ENCODE data around the gene KREMEN1. TPM values are rescaled to one million over a fixed set of nuclear protein-coding genes. Genes with fewer than 3 reads are reported as not detected.
A peak's percentile ranks its signal among the peaks of the same experiment; 100 is the strongest.

KREMEN1 gene
- total and polyA plus RNA-seq, 4 donors, result 5.7 to 12.7 (median 8.3) TPM

GRCh38 chr22:29207562-29208501 is 135.0 kb downstream of the KREMEN1 start:
- no peak for DNase-seq (ENCODE audit: low read depth in 4 of 6, low spot score in 6 of 6)
- H3K27me3 ChIP-seq (ENCODE audit: control insufficient read depth, insufficient read depth, low read length), result peaks cover 3% of the 10 kb centered on the region
- no peak overlapping the region for H3K4me3 ChIP-seq (ENCODE audit: low read depth, low read length)
- no peaks in the 10 kb centered on the region for H3K9me3 ChIP-seq (ENCODE audit: control insufficient read depth, insufficient read depth, low read length)
- peaks cover 54% of the 10 kb centered on the region for H3K4me1 ChIP-seq (ENCODE audit: control insufficient read depth, insufficient read depth, low read length)
- 72% methylated on average over 9 of the region's 11 CpGs for WGBS (ENCODE audit: insufficient coverage)
- peaks cover 8% of the 10 kb centered on the region for H3K36me3 ChIP-seq (ENCODE audit: control insufficient read depth, insufficient read depth, low read length)
- H3K27ac ChIP-seq (ENCODE audit: low read depth, low read length), result no peak overlapping the region

- no peak overlapping the region for H3K4me3 ChIP-seq (ENCODE audit: low read depth, low read length)
Measured at GRCh38 chr22:29208502-29208862, 135.6 kb downstream of the KREMEN1 start.

DNA sequence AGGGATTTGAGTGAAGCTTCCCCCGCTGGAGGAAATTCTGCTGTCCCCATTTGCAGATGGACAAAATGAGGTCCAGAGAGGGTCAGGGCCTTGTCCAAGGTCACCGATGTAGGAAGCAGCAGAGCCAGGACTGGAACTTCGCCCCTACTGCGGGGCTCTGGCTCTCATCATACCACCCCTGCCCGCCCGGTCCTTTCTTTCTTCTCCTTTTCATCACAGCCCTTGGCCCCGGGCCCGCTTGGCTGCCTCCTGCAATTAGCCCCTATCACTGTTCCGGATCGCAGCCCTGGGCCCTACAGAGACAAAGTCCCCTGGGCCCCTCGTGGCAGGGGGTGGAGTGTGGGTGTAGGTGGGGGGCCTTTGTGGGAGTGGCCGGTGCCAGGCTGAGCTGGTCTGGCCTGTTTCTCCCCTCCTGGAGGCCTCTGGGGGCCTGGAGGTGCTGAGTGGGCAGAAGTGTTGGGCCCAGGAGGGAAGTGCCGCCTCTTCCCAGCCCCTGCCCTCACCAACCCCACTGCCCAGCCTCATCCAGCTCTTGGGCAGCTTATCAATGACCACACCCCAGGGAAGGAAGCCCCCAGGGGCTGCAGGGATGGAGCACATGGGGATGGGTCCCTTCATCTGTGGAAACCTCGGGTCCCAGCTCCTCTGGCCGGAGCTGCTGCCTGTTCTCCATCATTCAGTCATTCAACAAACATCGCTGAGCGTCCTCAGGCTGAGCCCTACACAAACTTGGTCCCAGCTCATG is 136.2 kb downstream of the KREMEN1 start:
- peak in 2 of 6 donors; percentile 50 to 80 for DNase-seq (ENCODE audit: low read depth in 4 of 6, low spot score in 6 of 6)
- no peaks in the 10 kb centered on the region for H3K9me3 ChIP-seq (ENCODE audit: control insufficient read depth, insufficient read depth, low read length)
- peaks cover 3% of the 10 kb centered on the region for H3K27me3 ChIP-seq (ENCODE audit: control insufficient read depth, insufficient read depth, low read length)
- H3K36me3 ChIP-seq (ENCODE audit: control insufficient read depth, insufficient read depth, low read length), result peaks cover 9% of the 10 kb centered on the region
- H3K27ac ChIP-seq (ENCODE audit: low read depth, low read length), result no peak overlapping the region
- H3K4me3 ChIP-seq (ENCODE audit: low read depth, low read length), result no peak overlapping the region
- peaks cover 48% of the 10 kb centered on the region for H3K4me1 ChIP-seq (ENCODE audit: control insufficient read depth, insufficient read depth, low read length)
- 45% methylated on average over 10 of the region's 17 CpGs for WGBS (ENCODE audit: insufficient coverage)

More at GRCh38 chr22:29208502-29208862, 135.6 kb downstream of the KREMEN1 start:
- Histone ChIP-seq H3K27ac (ENCODE audit: low read depth, low read length) (no peak overlapping the region), H3K4me1 (ENCODE audit: control insufficient read depth, insufficient read depth, low read length) (peaks cover 51% of the 10 kb centered on the region), H3K27me3 (ENCODE audit: control insufficient read depth, insufficient read depth, low read length) (peaks cover 3% of the 10 kb centered on the region), H3K9me3 (ENCODE audit: control insufficient read depth, insufficient read depth, low read length) (no peaks in the 10 kb centered on the region), H3K36me3 (ENCODE audit: control insufficient read depth, insufficient read depth, low read length) (peaks cover 8% of the 10 kb centered on the region)
- WGBS (ENCODE audit: insufficient coverage), result 85% methylated on average over 4 of the region's 4 CpGs
- DNase-seq (ENCODE audit: low read depth in 4 of 6, low spot score in 6 of 6), result no peak

GRCh38 chr22:29209624-29209929 is 136.7 kb downstream of the KREMEN1 start:
- WGBS (ENCODE audit: insufficient coverage), result 86% methylated on average over 3 of the region's 3 CpGs
- no peak overlapping the region for H3K4me3 ChIP-seq (ENCODE audit: low read depth, low read length)

GRCh38 chr22:29211066-29211465 is 138.2 kb downstream of the KREMEN1 start:
- DNase-seq (ENCODE audit: low read depth in 4 of 6, low spot score in 6 of 6), result no peak
- peaks cover 36% of the 10 kb centered on the region for H3K4me1 ChIP-seq (ENCODE audit: control insufficient read depth, insufficient read depth, low read length)
- no peak overlapping the region for H3K4me3 ChIP-seq (ENCODE audit: low read depth, low read length)
- no peaks in the 10 kb centered on the region for H3K9me3 ChIP-seq (ENCODE audit: control insufficient read depth, insufficient read depth, low read length)
- peaks cover 3% of the 10 kb centered on the region for H3K27me3 ChIP-seq (ENCODE audit: control insufficient read depth, insufficient read depth, low read length)
- WGBS (ENCODE audit: insufficient coverage), result 87% methylated on average over 11 of the region's 11 CpGs
- no peak overlapping the region for H3K27ac ChIP-seq (ENCODE audit: low read depth, low read length)
- H3K36me3 ChIP-seq (ENCODE audit: control insufficient read depth, insufficient read depth, low read length), result peaks cover 27% of the 10 kb centered on the region

More at GRCh38 chr22:29209624-29209929, 136.7 kb downstream of the KREMEN1 start:
- Histone ChIP-seq H3K36me3 (ENCODE audit: control insufficient read depth, insufficient read depth, low read length) (peaks cover 12% of the 10 kb centered on the region), H3K9me3 (ENCODE audit: control insufficient read depth, insufficient read depth, low read length) (no peaks in the 10 kb centered on the region), H3K27me3 (ENCODE audit: control insufficient read depth, insufficient read depth, low read length) (peaks cover 3% of the 10 kb centered on the region), H3K27ac (ENCODE audit: low read depth, low read length) (no peak overlapping the region), H3K4me1 (ENCODE audit: control insufficient read depth, insufficient read depth, low read length) (peaks cover 43% of the 10 kb centered on the region)
- no peak for DNase-seq (ENCODE audit: low read depth in 4 of 6, low spot score in 6 of 6)

DNA sequence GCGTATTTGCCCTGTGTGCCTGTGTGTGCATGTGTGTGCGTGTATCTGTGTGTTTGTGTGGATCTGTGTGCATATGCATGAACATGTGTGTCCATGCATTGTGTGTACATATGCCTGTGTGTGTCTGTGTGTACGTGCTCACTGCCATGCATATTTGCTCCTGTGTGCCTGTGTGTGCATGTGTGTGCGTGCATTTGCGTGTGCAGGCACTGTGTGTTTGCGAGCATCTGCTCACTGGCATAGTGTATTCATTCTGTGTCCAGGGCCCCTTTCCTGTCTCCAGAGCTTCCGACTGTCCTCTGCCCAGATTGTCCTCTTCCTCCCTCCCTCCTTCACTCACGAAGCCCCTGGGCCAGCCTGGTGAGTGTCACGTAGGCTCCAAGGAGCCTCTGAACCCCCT is 138.6 kb downstream of the KREMEN1 start:
- DNase-seq (ENCODE audit: low read depth in 4 of 6, low spot score in 6 of 6), result peak in 1 of 6 donors; percentile 53
- no peaks in the 10 kb centered on the region for H3K27me3 ChIP-seq (ENCODE audit: control insufficient read depth, insufficient read depth, low read length)
- peaks cover 32% of the 10 kb centered on the region for H3K4me1 ChIP-seq (ENCODE audit: control insufficient read depth, insufficient read depth, low read length)
- peaks cover 30% of the 10 kb centered on the region for H3K36me3 ChIP-seq (ENCODE audit: control insufficient read depth, insufficient read depth, low read length)
- 91% methylated on average over 9 of the region's 9 CpGs for WGBS (ENCODE audit: insufficient coverage)
- no peaks in the 10 kb centered on the region for H3K9me3 ChIP-seq (ENCODE audit: control insufficient read depth, insufficient read depth, low read length)
- no peak overlapping the region for H3K4me3 ChIP-seq (ENCODE audit: low read depth, low read length)
- no peak overlapping the region for H3K27ac ChIP-seq (ENCODE audit: low read depth, low read length)

DNA sequence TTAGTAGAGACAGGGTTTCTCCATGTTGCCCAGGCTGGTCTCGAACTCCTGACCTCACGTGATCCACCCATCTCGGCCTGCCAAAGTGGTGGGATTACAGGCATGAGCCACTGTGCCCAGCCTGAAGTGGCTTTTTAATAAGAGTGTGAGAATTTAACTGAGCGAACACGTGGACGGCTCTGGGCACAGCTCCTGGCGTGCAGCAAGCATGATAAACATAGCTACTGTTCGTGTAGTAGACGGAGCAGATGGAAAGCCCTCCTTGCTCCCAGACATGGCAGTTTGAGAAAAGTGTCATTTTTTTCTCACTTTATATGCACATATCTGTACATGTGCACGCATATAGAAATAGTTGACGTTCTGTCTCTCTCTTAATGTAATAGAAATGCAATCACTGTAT is 139.9 kb downstream of the KREMEN1 start:
- Histone ChIP-seq H3K4me1 (ENCODE audit: control insufficient read depth, insufficient read depth, low read length) (peaks cover 31% of the 10 kb centered on the region), H3K4me3 (ENCODE audit: low read depth, low read length) (no peak overlapping the region)
- 90% methylated on average over 9 of the region's 11 CpGs for WGBS (ENCODE audit: insufficient coverage)

GRCh38 chr22:29213493-29213892 is 140.7 kb downstream of the KREMEN1 start:
- no peak for DNase-seq (ENCODE audit: low read depth in 4 of 6, low spot score in 6 of 6)
- H3K4me3 ChIP-seq (ENCODE audit: low read depth, low read length), result no peak overlapping the region
- WGBS (ENCODE audit: insufficient coverage), result 85% methylated on average over 5 of the region's 9 CpGs

More for the DNA sequence above, 139.9 kb downstream of the KREMEN1 start:
- DNase-seq (ENCODE audit: low read depth in 4 of 6, low spot score in 6 of 6), result peak in 1 of 6 donors; percentile 90
- Histone ChIP-seq H3K9me3 (ENCODE audit: control insufficient read depth, insufficient read depth, low read length) (no peaks in the 10 kb centered on the region), H3K27ac (ENCODE audit: low read depth, low read length) (no peak overlapping the region), H3K27me3 (ENCODE audit: control insufficient read depth, insufficient read depth, low read length) (no peaks in the 10 kb centered on the region), H3K36me3 (ENCODE audit: control insufficient read depth, insufficient read depth, low read length) (peaks cover 42% of the 10 kb centered on the region)

GRCh38 chr22:29214232-29214631 is 141.4 kb downstream of the KREMEN1 start:
- H3K27ac ChIP-seq (ENCODE audit: low read depth, low read length), result no peak overlapping the region
- peaks cover 21% of the 10 kb centered on the region for H3K4me1 ChIP-seq (ENCODE audit: control insufficient read depth, insufficient read depth, low read length)
- DNase-seq (ENCODE audit: low read depth in 4 of 6, low spot score in 6 of 6), result no peak
- no peak overlapping the region for H3K4me3 ChIP-seq (ENCODE audit: low read depth, low read length)
- 100% methylated on average over 6 of the region's 6 CpGs for WGBS (ENCODE audit: insufficient coverage)
- H3K36me3 ChIP-seq (ENCODE audit: control insufficient read depth, insufficient read depth, low read length), result peaks cover 52% of the 10 kb centered on the region
- no peaks in the 10 kb centered on the region for H3K27me3 ChIP-seq (ENCODE audit: control insufficient read depth, insufficient read depth, low read length)
- no peaks in the 10 kb centered on the region for H3K9me3 ChIP-seq (ENCODE audit: control insufficient read depth, insufficient read depth, low read length)

More at GRCh38 chr22:29213493-29213892, 140.7 kb downstream of the KREMEN1 start:
- peaks cover 28% of the 10 kb centered on the region for H3K4me1 ChIP-seq (ENCODE audit: control insufficient read depth, insufficient read depth, low read length)
- peaks cover 48% of the 10 kb centered on the region for H3K36me3 ChIP-seq (ENCODE audit: control insufficient read depth, insufficient read depth, low read length)
- no peaks in the 10 kb centered on the region for H3K27me3 ChIP-seq (ENCODE audit: control insufficient read depth, insufficient read depth, low read length)
- no peak overlapping the region for H3K27ac ChIP-seq (ENCODE audit: low read depth, low read length)
- H3K9me3 ChIP-seq (ENCODE audit: control insufficient read depth, insufficient read depth, low read length), result no peaks in the 10 kb centered on the region
